GM19324 (cell line): ENCODE data around the gene PNPLA4.

ENCODE experiments used
- ATAC-seq: cut with Tn5 transposase; IDR thresholded peaks from one replicate; pipeline ENCODE4 v1.9.1; 2021; ENCODE audit warnings: mild to moderate bottlenecking, moderate library complexity; ENCODE audit not compliant: unreplicated experiment, low FRiP score

The PNPLA4 gene

GRCh38 chrX:7876957-7877356 lies 50.3 kb downstream of the PNPLA4 start:
- no peak for ATAC-seq

- no peak for ATAC-seq
These were observed 55.2 kb downstream of the PNPLA4 start for GRCh38 chrX:7872042-7872441.

GRCh38 chrX:7852166-7852565 lies 75.0 kb downstream of the PNPLA4 start:
- no peak for ATAC-seq
